HepG2 (cell line): ENCODE measurements around the gene DDC. TPM values are rescaled to one million over a fixed set of nuclear protein-coding genes. Genes with fewer than 3 reads are reported as not detected.

Experiments
- ATF7-NPFF ChIP-seq: sonication (generic); formaldehyde crosslinking; IDR thresholded peaks from 2 replicates; pipeline ENCODE4 v1.8.1; 2023; ENCODE audit warnings: mild to moderate bottlenecking, low read depth, missing genetic modification reagents, moderate library complexity
- BATF2 ChIP-seq: sonication (generic); formaldehyde crosslinking; IDR thresholded peaks from 2 replicates; pipeline ENCODE4 v1.8.0; 2022; ENCODE audit warnings: mild to moderate bottlenecking, missing genetic modification reagents, moderate library complexity
- CBFB ChIP-seq: sonication (generic); formaldehyde crosslinking; IDR thresholded peaks from 2 replicates; pipeline ENCODE4 v1.4.0; 2020; ENCODE audit warnings: missing genetic modification reagents
- HDAC2 ChIP-seq: sonication (generic); formaldehyde crosslinking; IDR thresholded peaks from 2 replicates; pipeline ENCODE4 v1.4.0; 2020; ENCODE audit warnings: missing genetic modification reagents
- NCOR1 ChIP-seq: fragments of 200-600 bp; sonication (generic); IDR thresholded peaks from 2 replicates; pipeline ENCODE4 v1.7.0; 2017; ENCODE audit warnings: antibody characterized with exemption, low read length, borderline replicate concordance
- SATB2 ChIP-seq: sonication (generic); formaldehyde crosslinking; IDR thresholded peaks from 2 replicates; pipeline ENCODE4 v1.5.0; 2020; ENCODE audit warnings: missing genetic modification reagents
- TBX3 ChIP-seq: fragments of 450-650 bp; IDR thresholded peaks from 2 replicates; pipeline ENCODE4 v1.6.1; 2017; ENCODE audit warnings: antibody characterized with exemption, mild to moderate bottlenecking, inconsistent platforms, borderline replicate concordance
- TEF ChIP-seq: sonication (generic); formaldehyde crosslinking; IDR thresholded peaks from 2 replicates; pipeline ENCODE4 v1.5.0; 2020; ENCODE audit warnings: missing genetic modification reagents
- USF2 ChIP-seq, 2 experiments: sonication (generic) in 1 of 2; formaldehyde crosslinking in 1 of 2; IDR thresholded peaks; 2 replicates each; pipeline versions ENCODE4 v1.5.1 to v1.6.1; 2011 to 2020; ENCODE audit warnings: borderline replicate concordance in 1 of 2, low read depth in 1 of 2, low read length in 1 of 2, mild to moderate bottlenecking in 1 of 2, missing genetic modification reagents in 1 of 2, moderate library complexity in 1 of 2
- ZBTB7A ChIP-seq: sonication (generic); formaldehyde crosslinking; IDR thresholded peaks from 2 replicates; pipeline ENCODE4 v1.8.0; 2022; ENCODE audit warnings: mild to moderate bottlenecking, missing genetic modification reagents
- ZC3H13 ChIP-seq: sonication (generic); formaldehyde crosslinking; IDR thresholded peaks from 2 replicates; pipeline ENCODE4 v1.8.1; 2023; ENCODE audit warnings: mild to moderate bottlenecking, missing genetic modification reagents, moderate library complexity
- ZNF225 ChIP-seq: sonication (generic); formaldehyde crosslinking; IDR thresholded peaks from 2 replicates; pipeline ENCODE4 v1.4.0; 2020; ENCODE audit warnings: mild to moderate bottlenecking, missing genetic modification reagents
- ZNF367 ChIP-seq: sonication (generic); formaldehyde crosslinking; IDR thresholded peaks from 2 replicates; pipeline ENCODE4 v1.4.0; 2020; ENCODE audit warnings: missing genetic modification reagents, borderline replicate concordance
- ZNF382 ChIP-seq: sonication (generic); formaldehyde crosslinking; IDR thresholded peaks from 2 replicates; pipeline ENCODE4 v1.5.0; 2020; ENCODE audit warnings: missing genetic modification reagents, mild to moderate bottlenecking, borderline replicate concordance
- polyA plus RNA-seq, 8 experiments: library from polyadenylated mRNA; depleted of rRNA in 3 of 8; stranded (reverse) in 7 of 8; unstranded in 1 of 8; fragments of >200 nt; fragmentation: Illumina TruSeq in 4 of 8; extraction: Trizol in 4 of 8; gene quantifications; 2 replicates each; pipeline versions ENCODE4 v1.2.1 to v1.2.3, GENCODE V29; 2011 to 2016; ENCODE audit warnings: low read depth in 4 of 8, missing spikeins in 1 of 8, mixed read lengths in 1 of 8; ENCODE audit not compliant: insufficient read depth in 1 of 8
- total RNA-seq, 5 experiments: library from RNA; depleted of rRNA; stranded (reverse); fragments of >200 nt; fragmentation: Illumina TruSeq; extraction: Trizol; gene quantifications; 2 replicates each; pipeline ENCODE4 v1.2.3, GENCODE V29; 2016; ENCODE audit warnings: low read depth in 1 of 5
- TF ChIP-seq, protein P1 (sequence below): sonication (generic); formaldehyde crosslinking; IDR thresholded peaks from 2 replicates; pipeline ENCODE4 v1.4.0; 2020; ENCODE audit warnings: missing genetic modification reagents

The DDC gene
- total and polyA plus RNA-seq, 2 of the 13 experiments (the other 11 are each of a cell fraction or from before 2014, with no cell fraction given) = 11.7 to 93.3 TPM

GRCh38 chr7:50552921-50553320 lies 12.3 kb downstream of the DDC start (continued):
- TF ChIP-seq BATF2 (CRISPR knock-in tag) (no peak), ZNF382 (CRISPR knock-in tag) (no peak), NCOR1 (no peak), HDAC2 (peak; percentile 77), ZBTB7A (peak; percentile 23; the same call in 1 of the 2 replicates), TBX3 (no peak), TEF (CRISPR knock-in tag) (peak; percentile 51; the same call in 1 of the 2 replicates), ZNF225 (CRISPR knock-in tag) (no peak), ATF7-NPFF (CRISPR knock-in tag) (0 out of 2 replicates have a peak, but pooled peaks have one; percentile 50), ZC3H13 (CRISPR knock-in tag) (no peak), ZNF367 (CRISPR knock-in tag) (no peak), USF2 (IDR thresholded peaks at IDR 0.05; ENCODE audit: low read depth, low read length) (no peak), USF2 (CRISPR knock-in tag; IDR thresholded peaks at IDR 0.05; ENCODE audit: borderline replicate concordance) (no peak), SATB2 (CRISPR knock-in tag) (no peak), CBFB (CRISPR knock-in tag) (no peak)
- TF ChIP-seq, protein P1, sequence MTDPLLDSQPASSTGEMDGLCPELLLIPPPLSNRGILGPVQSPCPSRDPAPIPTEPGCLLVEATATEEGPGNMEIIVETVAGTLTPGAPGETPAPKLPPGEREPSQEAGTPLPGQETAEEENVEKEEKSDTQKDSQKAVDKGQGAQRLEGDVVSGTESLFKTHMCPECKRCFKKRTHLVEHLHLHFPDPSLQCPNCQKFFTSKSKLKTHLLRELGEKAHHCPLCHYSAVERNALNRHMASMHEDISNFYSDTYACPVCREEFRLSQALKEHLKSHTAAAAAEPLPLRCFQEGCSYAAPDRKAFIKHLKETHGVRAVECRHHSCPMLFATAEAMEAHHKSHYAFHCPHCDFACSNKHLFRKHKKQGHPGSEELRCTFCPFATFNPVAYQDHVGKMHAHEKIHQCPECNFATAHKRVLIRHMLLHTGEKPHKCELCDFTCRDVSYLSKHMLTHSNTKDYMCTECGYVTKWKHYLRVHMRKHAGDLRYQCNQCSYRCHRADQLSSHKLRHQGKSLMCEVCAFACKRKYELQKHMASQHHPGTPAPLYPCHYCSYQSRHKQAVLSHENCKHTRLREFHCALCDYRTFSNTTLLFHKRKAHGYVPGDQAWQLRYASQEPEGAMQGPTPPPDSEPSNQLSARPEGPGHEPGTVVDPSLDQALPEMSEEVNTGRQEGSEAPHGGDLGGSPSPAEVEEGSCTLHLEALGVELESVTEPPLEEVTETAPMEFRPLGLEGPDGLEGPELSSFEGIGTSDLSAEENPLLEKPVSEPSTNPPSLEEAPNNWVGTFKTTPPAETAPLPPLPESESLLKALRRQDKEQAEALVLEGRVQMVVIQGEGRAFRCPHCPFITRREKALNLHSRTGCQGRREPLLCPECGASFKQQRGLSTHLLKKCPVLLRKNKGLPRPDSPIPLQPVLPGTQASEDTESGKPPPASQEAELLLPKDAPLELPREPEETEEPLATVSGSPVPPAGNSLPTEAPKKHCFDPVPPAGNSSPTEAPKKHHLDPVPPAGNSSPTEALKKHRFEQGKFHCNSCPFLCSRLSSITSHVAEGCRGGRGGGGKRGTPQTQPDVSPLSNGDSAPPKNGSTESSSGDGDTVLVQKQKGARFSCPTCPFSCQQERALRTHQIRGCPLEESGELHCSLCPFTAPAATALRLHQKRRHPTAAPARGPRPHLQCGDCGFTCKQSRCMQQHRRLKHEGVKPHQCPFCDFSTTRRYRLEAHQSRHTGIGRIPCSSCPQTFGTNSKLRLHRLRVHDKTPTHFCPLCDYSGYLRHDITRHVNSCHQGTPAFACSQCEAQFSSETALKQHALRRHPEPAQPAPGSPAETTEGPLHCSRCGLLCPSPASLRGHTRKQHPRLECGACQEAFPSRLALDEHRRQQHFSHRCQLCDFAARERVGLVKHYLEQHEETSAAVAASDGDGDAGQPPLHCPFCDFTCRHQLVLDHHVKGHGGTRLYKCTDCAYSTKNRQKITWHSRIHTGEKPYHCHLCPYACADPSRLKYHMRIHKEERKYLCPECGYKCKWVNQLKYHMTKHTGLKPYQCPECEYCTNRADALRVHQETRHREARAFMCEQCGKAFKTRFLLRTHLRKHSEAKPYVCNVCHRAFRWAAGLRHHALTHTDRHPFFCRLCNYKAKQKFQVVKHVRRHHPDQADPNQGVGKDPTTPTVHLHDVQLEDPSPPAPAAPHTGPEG (CRISPR knock-in tag) = no peak
